Mucosa of rectum (tissue), 2 donors: Measurements from ENCODE around the gene FPR2.
A peak's percentile ranks its signal among the peaks of the same experiment; 100 is the strongest.

ENCODE experiments used
- H3K27ac ChIP-seq, 2 donors: one replicate each; pipeline ENCODE4 v1.7.0; 2013; ENCODE audit warnings: inconsistent platforms in 2 of 2, low read depth in 2 of 2, low read length in 2 of 2
- H3K27me3 ChIP-seq, 2 donors: one replicate each; pipeline ENCODE4 v1.7.0; 2013; ENCODE audit warnings: low read length in 2 of 2; ENCODE audit not compliant: control insufficient read depth in 2 of 2, insufficient read depth in 2 of 2
- H3K36me3 ChIP-seq, 2 donors: one replicate each; pipeline ENCODE4 v1.7.0; 2013; ENCODE audit warnings: low read length in 2 of 2; ENCODE audit not compliant: control insufficient read depth in 2 of 2, insufficient read depth in 2 of 2
- H3K4me1 ChIP-seq, 2 donors: one replicate each; pipeline ENCODE4 v1.7.0; 2013; ENCODE audit warnings: low read length in 2 of 2, mild to moderate bottlenecking in 1 of 2; ENCODE audit not compliant: control insufficient read depth in 2 of 2, insufficient read depth in 2 of 2
- H3K4me3 ChIP-seq, 2 donors: one replicate each; pipeline ENCODE4 v1.7.0; 2013; ENCODE audit warnings: low read length in 2 of 2
- H3K9ac ChIP-seq, 2 donors: one replicate each; pipeline ENCODE4 v1.7.0; 2013; ENCODE audit warnings: low read length in 2 of 2, low read depth in 1 of 2, mild to moderate bottlenecking in 1 of 2
- H3K9me3 ChIP-seq, 2 donors: one replicate each; pipeline ENCODE4 v1.7.0; 2013; ENCODE audit warnings: low read length in 2 of 2; ENCODE audit not compliant: control insufficient read depth in 2 of 2
- donor health status: healthy.
- donor health status: Normal muscosa, but diverticular disease.

FPR2 gene

DNA sequence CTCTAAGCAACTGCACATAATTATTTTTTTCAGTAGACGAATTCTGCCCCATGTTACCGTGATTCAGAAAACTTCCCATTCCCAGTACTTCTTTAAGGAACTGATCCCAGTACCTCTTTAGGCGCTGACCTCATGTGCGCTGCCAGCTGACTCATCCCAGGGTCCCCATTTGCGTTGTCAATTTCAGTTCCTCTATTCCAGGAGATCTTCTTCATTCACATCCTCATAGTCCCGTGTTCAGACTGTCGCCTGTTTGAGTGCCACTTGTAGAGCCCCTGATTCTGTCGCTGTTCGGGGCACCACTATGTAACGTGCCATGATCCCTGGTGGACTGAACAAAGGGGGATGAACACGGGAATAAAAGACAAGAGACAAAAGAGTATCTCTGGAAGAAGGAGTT is 50.4 kb downstream of the FPR2 start:
- Histone ChIP-seq H3K9me3 (peaks cover 0 to 2% of the 10 kb centered on the region in 2 donors), H3K4me3 (no peak overlapping the region), H3K4me1 (no peaks in the 10 kb centered on the region), H3K27ac (peak overlapping the region in 1 of 2 donors; percentile 38), H3K36me3 (no peaks in the 10 kb centered on the region), H3K9ac (no peak overlapping the region), H3K27me3 (no peaks in the 10 kb centered on the region)

DNA sequence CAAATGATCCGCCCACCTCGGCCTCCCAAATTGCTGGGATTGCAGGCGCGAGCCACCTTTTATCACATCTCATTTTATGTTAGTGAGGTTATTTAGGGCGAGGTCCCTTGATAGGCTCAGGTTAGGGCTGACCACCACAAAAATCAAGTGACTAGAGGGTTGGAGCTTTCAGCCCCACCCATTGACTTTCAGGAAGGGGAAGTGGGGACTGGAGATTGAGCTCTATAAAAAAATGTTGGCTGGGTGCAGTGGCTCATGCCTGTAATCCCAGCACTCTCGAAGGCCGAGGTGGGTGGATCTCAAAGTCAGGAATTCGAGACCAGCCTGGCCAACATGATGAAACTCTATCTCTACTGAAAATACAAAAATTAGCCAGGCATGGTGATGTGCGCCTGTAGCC is 54.1 kb downstream of the FPR2 start:
- H3K9me3 ChIP-seq: peaks cover 0 to 2% of the 10 kb centered on the region in 2 donors
- no peak overlapping the region for H3K27ac ChIP-seq
- H3K36me3 ChIP-seq: no peaks in the 10 kb centered on the region
- H3K27me3 ChIP-seq: no peaks in the 10 kb centered on the region
- H3K4me3 ChIP-seq: no peak overlapping the region
- no peak overlapping the region for H3K9ac ChIP-seq
- no peaks in the 10 kb centered on the region for H3K4me1 ChIP-seq

DNA sequence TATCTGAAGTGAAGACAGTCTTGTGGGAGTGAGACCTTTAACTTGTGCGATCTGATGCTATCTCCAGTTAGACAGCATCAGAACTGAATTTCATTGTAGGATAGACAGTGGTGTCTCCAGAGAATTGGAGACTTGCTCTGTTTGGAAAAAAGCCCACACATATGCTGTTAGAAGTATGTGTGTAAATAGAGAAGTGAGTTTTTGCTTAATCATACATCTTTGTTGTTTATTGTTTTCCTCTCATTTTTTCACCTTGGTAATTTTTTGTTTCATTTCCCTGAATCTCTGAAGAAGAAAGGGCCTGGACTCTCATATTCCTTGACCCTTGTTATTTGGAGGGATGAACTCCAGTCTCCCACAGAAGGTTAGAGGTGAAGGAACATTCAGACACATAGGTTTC is 55.7 kb downstream of the FPR2 start:
- Histone ChIP-seq H3K4me1 (no peaks in the 10 kb centered on the region), H3K27ac (peak overlapping the region in 1 of 2 donors; percentile 20), H3K27me3 (no peaks in the 10 kb centered on the region), H3K4me3 (no peak overlapping the region), H3K36me3 (no peaks in the 10 kb centered on the region), H3K9me3 (peaks cover 0 to 2% of the 10 kb centered on the region in 2 donors), H3K9ac (no peak overlapping the region)

DNA sequence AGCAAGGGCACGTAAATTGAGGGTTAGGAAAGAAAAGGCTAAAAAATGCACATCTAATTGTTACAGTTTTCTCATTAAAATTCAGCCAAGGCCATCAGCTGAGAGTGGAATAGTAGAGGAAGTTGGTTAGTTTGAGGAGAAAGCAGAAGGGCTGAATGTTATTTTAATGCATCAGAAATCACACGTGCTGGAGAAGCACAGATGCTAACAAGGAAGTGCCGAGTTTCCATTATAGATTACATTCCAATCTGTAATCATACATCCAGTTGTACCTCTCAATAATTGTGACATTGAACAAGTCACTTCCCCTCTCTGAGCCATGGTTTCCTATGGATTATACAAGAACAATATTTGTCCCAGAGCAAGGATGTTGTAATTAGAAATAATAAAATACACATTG is 59.0 kb downstream of the FPR2 start:
- Histone ChIP-seq H3K27ac (no peak overlapping the region), H3K4me1 (no peaks in the 10 kb centered on the region), H3K27me3 (no peaks in the 10 kb centered on the region), H3K9ac (no peak overlapping the region), H3K36me3 (no peaks in the 10 kb centered on the region), H3K4me3 (no peak overlapping the region), H3K9me3 (no peaks in the 10 kb centered on the region)
